Loucy (cell line): ENCODE measurements around the gene SHC4.

ENCODE experiments used
- H2AFZ ChIP-seq: fragments of 200-600 bp; sonication (generic); 2 replicates; pipeline ENCODE4 v1.6.0; 2016; ENCODE audit warnings: antibody characterized with exemption, mild to moderate bottlenecking, low read length, moderate library complexity
- H3F3A ChIP-seq: fragments of 200-600 bp; 2 replicates; pipeline ENCODE4 v1.6.0; 2016; ENCODE audit warnings: antibody characterized with exemption, low read depth, mild to moderate bottlenecking
- H3K27me3 ChIP-seq: fragments of 200-600 bp; sonication (generic); 2 replicates; pipeline ENCODE4 v1.6.1; 2014; ENCODE audit warnings: low read length, mild to moderate bottlenecking; ENCODE audit not compliant: insufficient read depth, poor library complexity, severe bottlenecking
- H3K36me3 ChIP-seq: fragments of 200-600 bp; sonication (generic); 2 replicates; pipeline ENCODE4 v1.6.1; 2016; ENCODE audit warnings: low read length; ENCODE audit not compliant: insufficient read depth
- H3K4me1 ChIP-seq: fragments of 200-600 bp; sonication (generic); 2 replicates; pipeline ENCODE4 v1.5.1; 2014; ENCODE audit warnings: low read length, mild to moderate bottlenecking; ENCODE audit not compliant: insufficient read depth, poor library complexity, severe bottlenecking
- H3K4me2 ChIP-seq: fragments of 200-600 bp; sonication (generic); 2 replicates; pipeline ENCODE4 v1.6.0; 2014; ENCODE audit warnings: antibody characterized with exemption, low read length, low read depth, mild to moderate bottlenecking; ENCODE audit not compliant: poor library complexity, severe bottlenecking
- H3K4me3 ChIP-seq: fragments of 200-600 bp; sonication (generic); 2 replicates; pipeline ENCODE4 v1.5.1; 2014; ENCODE audit warnings: low read length, mild to moderate bottlenecking, mixed read lengths; ENCODE audit not compliant: poor library complexity, severe bottlenecking
- H3K79me2 ChIP-seq: fragments of 200-600 bp; sonication (generic); 2 replicates; pipeline ENCODE4 v1.6.1; 2014; ENCODE audit warnings: low read length; ENCODE audit not compliant: insufficient read depth
- H3K9ac ChIP-seq: fragments of 200-600 bp; sonication (generic); 2 replicates; pipeline ENCODE4 v1.6.0; 2014; ENCODE audit warnings: mild to moderate bottlenecking, low read depth, low read length, moderate library complexity; ENCODE audit not compliant: poor library complexity, severe bottlenecking
- H3K9me2 ChIP-seq: fragments of 200-600 bp; sonication (generic); replicated peaks from 2 replicates; pipeline ENCODE4 v1.6.1; 2016; ENCODE audit warnings: low read depth, low read length, mixed read lengths
- H3K9me3 ChIP-seq: fragments of 200-600 bp; sonication (generic); 2 replicates; pipeline ENCODE4 v1.6.1; 2014; ENCODE audit warnings: mild to moderate bottlenecking, antibody characterized with exemption, low read length, low read depth; ENCODE audit not compliant: insufficient read depth
- H4K20me1 ChIP-seq: fragments of 200-600 bp; sonication (generic); 2 replicates; pipeline ENCODE4 v1.6.0; 2014; ENCODE audit warnings: antibody characterized with exemption, low read length, mild to moderate bottlenecking; ENCODE audit not compliant: insufficient read depth, poor library complexity, severe bottlenecking
- CTCF ChIP-seq: fragments of 200-600 bp; sonication (generic); conservative IDR thresholded peaks from 2 replicates; pipeline ENCODE4 v1.5.1; 2014; ENCODE audit warnings: mild to moderate bottlenecking, antibody characterized with exemption, low read length
- EZH2phosphoT487 ChIP-seq: fragments of 200-600 bp; IDR thresholded peaks from 2 replicates; pipeline ENCODE4 v1.6.1; 2018; ENCODE audit warnings: antibody characterized with exemption, mild to moderate bottlenecking, moderate library complexity, borderline replicate concordance

The SHC4 gene

GRCh38 chr15:48993380-48993779 lies 29.7 kb upstream of the SHC4 start:
- peaks cover 60% of the 10 kb centered on the region for H3K36me3 ChIP-seq
- H3K27me3 ChIP-seq, result no peaks in the 10 kb centered on the region
- no peaks in the 10 kb centered on the region for H3K9me2 ChIP-seq
- H3K9ac ChIP-seq, result no peak overlapping the region
- H3K9me3 ChIP-seq, result no peaks in the 10 kb centered on the region
- no peak for TF ChIP-seq EZH2phosphoT487
- no peak for TF ChIP-seq CTCF
- no peaks in the 10 kb centered on the region for H3K79me2 ChIP-seq
- no peaks in the 10 kb centered on the region for H4K20me1 ChIP-seq
- H3K4me2 ChIP-seq, result no peak overlapping the region
- no peak overlapping the region for H3K4me3 ChIP-seq
- H3F3A ChIP-seq, result no peaks in the 10 kb centered on the region
- H3K4me1 ChIP-seq, result no peaks in the 10 kb centered on the region
- H2AFZ ChIP-seq, result no peak overlapping the region

GRCh38 chr15:48992545-48992944 lies 28.8 kb upstream of the SHC4 start:
- no peak overlapping the region for H3K4me2 ChIP-seq

GRCh38 chr15:48992096-48992495 lies 28.4 kb upstream of the SHC4 start:
- no peak overlapping the region for H3K9ac ChIP-seq
- no peaks in the 10 kb centered on the region for H3K9me2 ChIP-seq
- no peaks in the 10 kb centered on the region for H3K27me3 ChIP-seq
- no peak for TF ChIP-seq CTCF
- no peak for TF ChIP-seq EZH2phosphoT487
- H3K79me2 ChIP-seq, result no peaks in the 10 kb centered on the region
- no peaks in the 10 kb centered on the region for H3K4me1 ChIP-seq
- no peaks in the 10 kb centered on the region for H4K20me1 ChIP-seq
- no peak overlapping the region for H3K4me3 ChIP-seq
- H3K9me3 ChIP-seq, result no peaks in the 10 kb centered on the region
- no peak overlapping the region for H2AFZ ChIP-seq
- H3F3A ChIP-seq, result no peaks in the 10 kb centered on the region
- H3K4me2 ChIP-seq, result no peak overlapping the region
- H3K36me3 ChIP-seq, result peaks cover 55% of the 10 kb centered on the region

More at GRCh38 chr15:48992545-48992944, 28.8 kb upstream of the SHC4 start:
- Histone ChIP-seq H3K36me3 (peaks cover 55% of the 10 kb centered on the region), H3K9ac (no peak overlapping the region), H2AFZ (no peak overlapping the region), H3K9me3 (no peaks in the 10 kb centered on the region), H4K20me1 (no peaks in the 10 kb centered on the region), H3K79me2 (no peaks in the 10 kb centered on the region), H3K27me3 (no peaks in the 10 kb centered on the region), H3F3A (no peaks in the 10 kb centered on the region), H3K9me2 (no peaks in the 10 kb centered on the region), H3K4me1 (no peaks in the 10 kb centered on the region), H3K4me3 (no peak overlapping the region)
- no peak for TF ChIP-seq EZH2phosphoT487
- TF ChIP-seq CTCF, result no peak
